GM12878 (cell line): ENCODE data around the gene ERP44. TPM values are rescaled to one million over a fixed set of nuclear protein-coding genes. Genes with fewer than 3 reads are reported as not detected.

Experiments
- ASH2L ChIP-seq: fragments of 300-600, 200-600 bp; sonication (generic); IDR thresholded peaks from 2 replicates; pipeline ENCODE4 v1.6.1; 2017; ENCODE audit warnings: low read depth, mild to moderate bottlenecking, borderline replicate concordance
- CHD1 ChIP-seq: IDR thresholded peaks from 2 replicates; pipeline ENCODE4 v1.6.1; 2012; ENCODE audit warnings: low read depth, low read length, improper control_type of control experiment
- CREB1 ChIP-seq: IDR thresholded peaks from 2 replicates; pipeline ENCODE4 v1.6.1; 2012; ENCODE audit warnings: low read depth, mild to moderate bottlenecking, inconsistent platforms
- DPF2 ChIP-seq: fragments of 450-650 bp; IDR thresholded peaks from 2 replicates; pipeline ENCODE4 v1.6.1; 2017; ENCODE audit warnings: mild to moderate bottlenecking
- E4F1 ChIP-seq: fragments of 450-650 bp; IDR thresholded peaks from 2 replicates; pipeline ENCODE4 v1.6.1; 2018; ENCODE audit warnings: borderline replicate concordance, mild to moderate bottlenecking; ENCODE audit not compliant: partially characterized antibody
- EP300 ChIP-seq, 2 experiments: fragments of 150-350 bp in 1 of 2; IDR thresholded peaks; 2 replicates each; pipeline ENCODE4 v1.6.1; 2011 to 2012; ENCODE audit warnings: low read depth in 2 of 2, low read length in 2 of 2, borderline replicate concordance in 1 of 2, improper control_type of control experiment in 1 of 2, inconsistent platforms in 1 of 2; ENCODE audit not compliant: control insufficient read depth in 1 of 2
- GABPA ChIP-seq: IDR thresholded peaks from 2 replicates; pipeline ENCODE4 v1.6.1; 2014; ENCODE audit warnings: antibody characterized with exemption, low read depth, mild to moderate bottlenecking, inconsistent platforms
- IKZF1 ChIP-seq: fragments of 450-650 bp; conservative IDR thresholded peaks from 2 replicates; pipeline ENCODE4 v1.6.1; 2017; ENCODE audit warnings: antibody characterized with exemption, mild to moderate bottlenecking
- IKZF2 ChIP-seq, 2 experiments: fragments of 450-650 bp; IDR thresholded peaks; 2 replicates each; pipeline ENCODE4 v1.6.1; 2017; ENCODE audit warnings: mild to moderate bottlenecking in 2 of 2, moderate library complexity in 2 of 2
- POLR2AphosphoS2 ChIP-seq: IDR thresholded peaks from 2 replicates; pipeline ENCODE4 v1.6.1; 2011; ENCODE audit warnings: low read depth, mild to moderate bottlenecking, low read length, improper control_type of control experiment, moderate library complexity
- RELA ChIP-seq: fragments of 450-650 bp; IDR thresholded peaks from 2 replicates; pipeline ENCODE4 v1.8.0; 2014; ENCODE audit warnings: borderline replicate concordance; ENCODE audit not compliant: partially characterized antibody
- SIN3A ChIP-seq: IDR thresholded peaks from 2 replicates; pipeline ENCODE4 v1.6.1; 2012; ENCODE audit warnings: low read depth, low read length, improper control_type of control experiment
- SKIL ChIP-seq: fragments of 450-650 bp; IDR thresholded peaks from 2 replicates; pipeline ENCODE4 v1.6.1; 2017; ENCODE audit warnings: mild to moderate bottlenecking, low read depth, inconsistent platforms; ENCODE audit not compliant: poor library complexity, severe bottlenecking
- SMAD1 ChIP-seq: fragments of 450-650 bp; IDR thresholded peaks from 2 replicates; pipeline ENCODE4 v1.6.1; 2018; ENCODE audit warnings: mild to moderate bottlenecking, low read depth; ENCODE audit not compliant: partially characterized antibody
- SMAD5 ChIP-seq: IDR thresholded peaks from 2 replicates; pipeline ENCODE4 v1.6.1; 2016; ENCODE audit warnings: antibody characterized with exemption, low read depth
- TAF1 ChIP-seq: IDR thresholded peaks from 2 replicates; pipeline ENCODE4 v1.6.1; 2011; ENCODE audit warnings: mild to moderate bottlenecking, low read depth, low read length, borderline replicate concordance
- TCF7 ChIP-seq: IDR thresholded peaks from 2 replicates; pipeline ENCODE4 v1.6.1; 2014; ENCODE audit warnings: antibody characterized with exemption, borderline replicate concordance
- WRNIP1 ChIP-seq: IDR thresholded peaks from 2 replicates; pipeline ENCODE4 v1.6.1; 2011; ENCODE audit warnings: low read depth, low read length, improper control_type of control experiment, borderline replicate concordance
- ZNF207 ChIP-seq: fragments of 450-650 bp; IDR thresholded peaks from 2 replicates; pipeline ENCODE4 v1.6.1; 2014; ENCODE audit warnings: antibody characterized with exemption, mild to moderate bottlenecking, borderline replicate concordance
- polyA plus RNA-seq, 11 experiments: library from polyadenylated mRNA; depleted of rRNA in 4 of 11; unstranded in 6 of 11; stranded (reverse) in 5 of 11; fragments of >200 nt; fragmentation: Nextera tagmentation in 4 of 11; fragmentation: Illumina TruSeq in 1 of 11; extraction: Ambion mirVana in 4 of 11; extraction: Trizol in 1 of 11; gene quantifications; 1 replicate in 1 of 11; 2 replicates in 10 of 11; pipeline versions ENCODE4 v1.2.1 to v1.2.3, GENCODE V29; 2011 to 2016; ENCODE audit warnings: inconsistent platforms in 2 of 11, missing spikeins in 2 of 11, low read depth in 1 of 11
- total RNA-seq, 4 experiments: library from RNA; depleted of rRNA in 3 of 4; stranded (reverse); fragments of >200 nt in 3 of 4; fragmentation: Illumina TruSeq in 1 of 4; extraction: Trizol in 1 of 4; gene quantifications; 2 replicates each; pipeline versions ENCODE4 v1.2.1 to v1.2.3, GENCODE V29; 2013 to 2021
- TF ChIP-seq, protein P1 (sequence below): IDR thresholded peaks from 2 replicates; pipeline ENCODE4 v1.6.1; 2012; ENCODE audit warnings: mild to moderate bottlenecking, low read depth, low read length

Gene ERP44
- total and polyA plus RNA-seq, 10 of the 15 experiments (the other 5 are each of a cell fraction or from before 2014, with no cell fraction given): 11.5 to 52.4 (median 20.2) TPM

- TF ChIP-seq SMAD1: no peak
- no peak for TF ChIP-seq CREB1
- peak; percentile 11 for TF ChIP-seq RELA
- no peak for TF ChIP-seq ASH2L
- TF ChIP-seq CHD1: no peak
- TF ChIP-seq POLR2AphosphoS2: no peak
- TF ChIP-seq TAF1: no peak
- no peak for TF ChIP-seq ZNF207
- TF ChIP-seq DPF2: no peak
- no peak for TF ChIP-seq E4F1
- peak; percentile 60 for TF ChIP-seq SKIL
- no peak for TF ChIP-seq EP300 (IDR thresholded peaks at IDR 0.05; ENCODE audit: borderline replicate concordance in 1 of 2, control insufficient read depth in 1 of 2, low read depth in 2 of 2, low read length in 2 of 2)
- TF ChIP-seq, protein P1, sequence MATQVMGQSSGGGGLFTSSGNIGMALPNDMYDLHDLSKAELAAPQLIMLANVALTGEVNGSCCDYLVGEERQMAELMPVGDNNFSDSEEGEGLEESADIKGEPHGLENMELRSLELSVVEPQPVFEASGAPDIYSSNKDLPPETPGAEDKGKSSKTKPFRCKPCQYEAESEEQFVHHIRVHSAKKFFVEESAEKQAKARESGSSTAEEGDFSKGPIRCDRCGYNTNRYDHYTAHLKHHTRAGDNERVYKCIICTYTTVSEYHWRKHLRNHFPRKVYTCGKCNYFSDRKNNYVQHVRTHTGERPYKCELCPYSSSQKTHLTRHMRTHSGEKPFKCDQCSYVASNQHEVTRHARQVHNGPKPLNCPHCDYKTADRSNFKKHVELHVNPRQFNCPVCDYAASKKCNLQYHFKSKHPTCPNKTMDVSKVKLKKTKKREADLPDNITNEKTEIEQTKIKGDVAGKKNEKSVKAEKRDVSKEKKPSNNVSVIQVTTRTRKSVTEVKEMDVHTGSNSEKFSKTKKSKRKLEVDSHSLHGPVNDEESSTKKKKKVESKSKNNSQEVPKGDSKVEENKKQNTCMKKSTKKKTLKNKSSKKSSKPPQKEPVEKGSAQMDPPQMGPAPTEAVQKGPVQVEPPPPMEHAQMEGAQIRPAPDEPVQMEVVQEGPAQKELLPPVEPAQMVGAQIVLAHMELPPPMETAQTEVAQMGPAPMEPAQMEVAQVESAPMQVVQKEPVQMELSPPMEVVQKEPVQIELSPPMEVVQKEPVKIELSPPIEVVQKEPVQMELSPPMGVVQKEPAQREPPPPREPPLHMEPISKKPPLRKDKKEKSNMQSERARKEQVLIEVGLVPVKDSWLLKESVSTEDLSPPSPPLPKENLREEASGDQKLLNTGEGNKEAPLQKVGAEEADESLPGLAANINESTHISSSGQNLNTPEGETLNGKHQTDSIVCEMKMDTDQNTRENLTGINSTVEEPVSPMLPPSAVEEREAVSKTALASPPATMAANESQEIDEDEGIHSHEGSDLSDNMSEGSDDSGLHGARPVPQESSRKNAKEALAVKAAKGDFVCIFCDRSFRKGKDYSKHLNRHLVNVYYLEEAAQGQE: no peak
- peak; percentile 27; the same call in 1 of the 2 replicates for TF ChIP-seq IKZF1
- no peak for TF ChIP-seq TCF7
- no peak for TF ChIP-seq GABPA
- peak; percentile 93; the same call in 1 of the 2 replicates for TF ChIP-seq WRNIP1
- TF ChIP-seq IKZF2 (IDR thresholded peaks at IDR 0.05): peak in 1 of 2 experiments; percentile 29; a peak in 1 of 4 replicates
- TF ChIP-seq SIN3A: no peak
- TF ChIP-seq SMAD5: no peak
Observed at GRCh38 chr9:100028201-100028784, 70.5 kb downstream of the ERP44 start (continued).
